HepG2 (cell line): ENCODE measurements around the gene QPCT.

Source experiments
- CBX2 ChIP-seq, 2 experiments: fragments of 200-600 bp in 1 of 2; sonication (generic); formaldehyde crosslinking in 1 of 2; IDR thresholded peaks; 2 replicates each; pipeline versions ENCODE4 v1.7.0 to v1.8.1; 2018 to 2022; ENCODE audit warnings: low read depth in 2 of 2, low read length in 1 of 2, mild to moderate bottlenecking in 1 of 2, missing genetic modification reagents in 1 of 2
- CTCF ChIP-seq: sonication (generic); formaldehyde crosslinking; IDR thresholded peaks from 2 replicates; pipeline ENCODE4 v1.5.0; 2020; ENCODE audit warnings: mild to moderate bottlenecking, missing genetic modification reagents, moderate library complexity
- ESRRA ChIP-seq: sonication (generic); formaldehyde crosslinking; IDR thresholded peaks from 2 replicates; pipeline ENCODE4 v1.5.1; 2020; ENCODE audit warnings: mild to moderate bottlenecking, low read depth, missing genetic modification reagents
- EZH2 ChIP-seq: conservative IDR thresholded peaks from 2 replicates; pipeline ENCODE4 v1.6.1; 2012; ENCODE audit warnings: mild to moderate bottlenecking, low read depth, low read length, moderate library complexity
- FOXA3 ChIP-seq: IDR thresholded peaks from 2 replicates; pipeline ENCODE4 v1.6.1; 2016; ENCODE audit warnings: missing genetic modification reagents, missing compliant biosample characterization
- FOXP1 ChIP-seq, 2 experiments: fragments of 450-650 bp in 1 of 2; IDR thresholded peaks; 2 replicates each; pipeline ENCODE4 v1.6.1; 2017 to 2018; ENCODE audit warnings: antibody characterized with exemption in 1 of 2
- SMAD1 ChIP-seq: sonication (generic); formaldehyde crosslinking; IDR thresholded peaks from 2 replicates; pipeline ENCODE4 v1.4.0; 2020; ENCODE audit warnings: missing genetic modification reagents, low read depth, mild to moderate bottlenecking, borderline replicate concordance
- SMAD9 ChIP-seq: sonication (generic); formaldehyde crosslinking; IDR thresholded peaks from 2 replicates; pipeline ENCODE4 v1.5.1; 2020; ENCODE audit warnings: mild to moderate bottlenecking, missing genetic modification reagents
- TAF15 ChIP-seq: fragments of 200-400 bp; formaldehyde crosslinking; IDR thresholded peaks from one replicate; pipeline ENCODE4 v1.6.1; 2018; ENCODE audit warnings: mild to moderate bottlenecking, low read depth, low read length; ENCODE audit not compliant: poor library complexity, severe bottlenecking

- TF ChIP-seq ESRRA (no peak), CBX2 (IDR thresholded peaks at IDR 0.05; ENCODE audit: low read depth, low read length) (no peak), CBX2 (CRISPR knock-in tag; IDR thresholded peaks at IDR 0.05; ENCODE audit: low read depth) (no peak), FOXP1 (IDR thresholded peaks at IDR 0.05) (no peak), FOXP1 (CRISPR knock-in tag; IDR thresholded peaks at IDR 0.05) (no peak), EZH2 (no peak), CTCF (CRISPR knock-in tag) (no peak), SMAD1 (CRISPR knock-in tag) (no peak), FOXA3 (no peak), TAF15 (no peak), SMAD9 (CRISPR knock-in tag) (no peak)
Observed at GRCh38 chr2:37326866-37327634, 17.4 kb upstream of the QPCT start.
